Activated naive CD4-positive, alpha-beta T cell treated with anti-CD3 and anti-CD28 coated beads, Interleukin-2, amount 10 ng/mL, durations not matched to agents 7 days and 5 days (primary cell): Measurements from ENCODE around the gene SLC36A3.
"Not testable (repeated sequence)": the region's sequence is repeated elsewhere in the genome, so short reads cannot be mapped to it uniquely, and the experiment has no call there.

Experiments
- CTCF ChIA-PET: fragments of 350-600 bp; sonication (Branson Sonifier 250); formaldehyde crosslinking; loops from one replicate; lab custom pipeline; 2021; ENCODE audit warnings: antibody characterized with exemption; lab: Charles Lee
- DNase-seq: peaks from one replicate; pipeline ENCODE4 v3.0.0-alpha.2; 2020
- H3K27ac Mint-ChIP-seq: one replicate; pipeline ENCODE4 v1.8.0; 2021; ENCODE audit warnings: mild to moderate bottlenecking, moderate library complexity, mixed read lengths
- H3K27me3 Mint-ChIP-seq: one replicate; pipeline ENCODE4 v1.8.0; 2021; ENCODE audit warnings: mild to moderate bottlenecking, mixed read lengths
- H3K36me3 Mint-ChIP-seq: one replicate; pipeline ENCODE4 v1.8.0; 2021; ENCODE audit warnings: mixed read lengths
- H3K4me1 Mint-ChIP-seq: one replicate; pipeline ENCODE4 v1.8.0; 2021; ENCODE audit warnings: mixed read lengths
- H3K4me3 Mint-ChIP-seq: one replicate; pipeline ENCODE4 v1.8.0; 2021; ENCODE audit warnings: mild to moderate bottlenecking, moderate library complexity, mixed read lengths
- H3K9me3 Mint-ChIP-seq: one replicate; pipeline ENCODE4 v1.8.0; 2021; ENCODE audit warnings: mixed read lengths

Gene SLC36A3

GRCh38 chr5:151248651-151249050 is 54.9 kb downstream of the SLC36A3 start:
- no peak overlapping the region for H3K4me3 Mint-ChIP-seq
- no peaks in the 10 kb centered on the region for H3K9me3 Mint-ChIP-seq
- no peak for DNase-seq
- CTCF ChIA-PET, result no interaction called here
- H3K36me3 Mint-ChIP-seq, result no peaks in the 10 kb centered on the region
- H3K4me1 Mint-ChIP-seq, result peaks cover 45% of the 10 kb centered on the region
- H3K27ac Mint-ChIP-seq, result no peak overlapping the region
- H3K27me3 Mint-ChIP-seq, result no peaks in the 10 kb centered on the region

DNA sequence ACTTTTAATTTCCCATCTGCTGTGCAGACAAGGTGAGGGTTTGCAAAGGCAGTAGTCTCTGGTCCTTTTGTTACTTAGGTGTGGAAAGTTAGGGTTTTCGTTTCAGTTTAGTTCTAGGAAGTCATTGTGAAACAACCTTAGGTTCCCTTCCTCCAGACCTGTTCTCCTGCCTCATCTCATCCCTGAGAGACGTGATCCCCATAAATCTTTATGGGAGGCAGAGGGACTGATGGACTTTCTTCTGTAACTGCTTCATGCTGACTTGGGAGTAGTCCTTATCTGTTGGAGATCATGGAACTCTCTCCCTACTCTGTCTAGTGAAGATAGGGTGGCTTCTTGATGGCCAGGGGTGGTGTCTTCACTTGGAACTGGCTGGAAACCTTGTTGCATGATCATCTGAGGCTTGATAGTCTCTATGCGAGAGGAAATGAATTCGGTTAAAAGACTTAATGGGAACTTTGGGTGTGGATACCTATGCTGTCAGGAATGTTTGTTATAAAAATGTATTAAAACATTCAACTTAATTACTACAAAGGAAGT is 57.8 kb downstream of the SLC36A3 start:
- H3K4me1 Mint-ChIP-seq, result peaks cover 30% of the 10 kb centered on the region
- CTCF ChIA-PET, result no interaction called here

GRCh38 chr5:151244206-151244605 is 59.4 kb downstream of the SLC36A3 start:
- no peaks in the 10 kb centered on the region for H3K36me3 Mint-ChIP-seq
- H3K9me3 Mint-ChIP-seq, result no peaks in the 10 kb centered on the region
- CTCF ChIA-PET, result no interaction called here
- H3K4me1 Mint-ChIP-seq, result peaks cover 24% of the 10 kb centered on the region
- no peak for DNase-seq
- H3K4me3 Mint-ChIP-seq, result no peak overlapping the region
- H3K27me3 Mint-ChIP-seq, result no peaks in the 10 kb centered on the region
- no peak overlapping the region for H3K27ac Mint-ChIP-seq

More for the DNA sequence above, 57.8 kb downstream of the SLC36A3 start:
- no peaks in the 10 kb centered on the region for H3K27me3 Mint-ChIP-seq
- no peak overlapping the region for H3K4me3 Mint-ChIP-seq
- DNase-seq, result no peak
- H3K27ac Mint-ChIP-seq, result no peak overlapping the region
- no peaks in the 10 kb centered on the region for H3K9me3 Mint-ChIP-seq
- H3K36me3 Mint-ChIP-seq, result no peaks in the 10 kb centered on the region

- Mint-ChIP-seq H3K4me3 (no peak overlapping the region), H3K27ac (no peak overlapping the region), H3K36me3 (no peaks in the 10 kb centered on the region), H3K27me3 (no peaks in the 10 kb centered on the region), H3K9me3 (no peaks in the 10 kb centered on the region), H3K4me1 (peaks cover 25% of the 10 kb centered on the region)
- CTCF ChIA-PET, result no interaction called here
- DNase-seq, result no peak
Observed at GRCh38 chr5:151243564-151243963, 60.0 kb downstream of the SLC36A3 start.

DNA sequence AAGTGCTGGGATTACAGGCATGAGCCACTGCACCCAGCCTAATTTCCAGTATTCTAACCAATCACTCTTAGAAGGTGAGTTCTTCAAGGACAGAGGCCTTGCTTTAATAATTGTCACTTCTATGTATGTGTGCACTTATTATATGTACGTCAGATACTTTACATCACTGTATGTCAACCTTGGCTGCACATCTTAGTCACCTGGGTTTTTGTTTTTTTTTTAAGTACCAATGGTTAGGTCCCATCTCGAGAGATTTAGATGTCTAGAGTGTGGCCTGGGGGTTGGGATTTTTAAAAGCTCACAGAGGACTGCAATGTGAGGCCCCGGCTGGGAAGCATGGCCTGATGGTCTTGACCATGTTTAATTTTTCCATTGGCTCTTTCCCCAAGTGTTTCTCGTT is 60.4 kb downstream of the SLC36A3 start:
- Mint-ChIP-seq H3K27me3 (no peaks in the 10 kb centered on the region), H3K36me3 (no peaks in the 10 kb centered on the region), H3K4me3 (no peak overlapping the region), H3K27ac (no peak overlapping the region), H3K9me3 (no peaks in the 10 kb centered on the region), H3K4me1 (peaks cover 25% of the 10 kb centered on the region)
- no peak for DNase-seq
- CTCF ChIA-PET, result no interaction called here

- Mint-ChIP-seq H3K27me3 (no peaks in the 10 kb centered on the region), H3K36me3 (no peaks in the 10 kb centered on the region), H3K4me3 (no peak overlapping the region), H3K9me3 (no peaks in the 10 kb centered on the region), H3K27ac (no peak overlapping the region), H3K4me1 (peaks cover 25% of the 10 kb centered on the region)
- CTCF ChIA-PET, result interaction anchor here (0.6 to 4.0 kb wide), 5 partner anchors 18 to 572 kb away, joined by 3 to 27 read pairs (median 3); no protein-coding TSS in a partner anchor
- DNase-seq, result no peak
Observed at GRCh38 chr5:151240924-151241635, 62.5 kb downstream of the SLC36A3 start.

DNA sequence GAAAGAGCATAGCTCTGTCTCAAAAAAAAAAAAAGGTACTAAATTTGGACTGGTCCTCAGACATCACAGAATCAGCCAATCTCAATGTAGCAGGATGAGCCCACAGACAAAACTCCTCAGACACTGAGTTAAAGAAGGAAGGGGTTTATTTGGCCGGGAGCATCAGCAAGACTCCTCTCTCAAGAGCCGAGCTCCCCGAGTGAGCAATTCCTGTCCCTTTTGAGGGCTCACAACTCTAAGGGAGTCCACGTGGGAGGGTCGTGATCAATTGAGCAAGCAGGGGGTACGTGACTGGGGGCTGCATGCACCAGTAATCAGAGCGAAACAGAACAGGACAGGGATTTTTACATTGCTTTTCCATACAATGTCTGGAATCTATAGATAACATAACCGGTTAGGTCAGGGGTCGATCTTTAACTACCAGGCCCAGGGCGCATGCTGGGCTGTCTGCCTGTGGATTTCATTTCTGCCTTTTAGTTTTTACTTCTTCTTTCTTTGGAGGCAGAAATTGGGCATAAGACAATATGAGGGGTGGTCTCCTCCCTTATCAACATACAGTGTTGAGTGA is 63.2 kb downstream of the SLC36A3 start:
- not testable (repeated sequence) for H3K27me3 Mint-ChIP-seq, H3K4me3 Mint-ChIP-seq, H3K27ac Mint-ChIP-seq, H3K9me3 Mint-ChIP-seq, DNase-seq, H3K36me3 Mint-ChIP-seq
- H3K4me1 Mint-ChIP-seq, result peaks cover 22% of the 10 kb centered on the region
- CTCF ChIA-PET, result interaction anchor here (0.6 to 4.0 kb wide), 5 partner anchors 11 to 114 kb away, joined by 3 to 27 read pairs (median 4); partner anchors contain the start of gene CCDC69

DNA sequence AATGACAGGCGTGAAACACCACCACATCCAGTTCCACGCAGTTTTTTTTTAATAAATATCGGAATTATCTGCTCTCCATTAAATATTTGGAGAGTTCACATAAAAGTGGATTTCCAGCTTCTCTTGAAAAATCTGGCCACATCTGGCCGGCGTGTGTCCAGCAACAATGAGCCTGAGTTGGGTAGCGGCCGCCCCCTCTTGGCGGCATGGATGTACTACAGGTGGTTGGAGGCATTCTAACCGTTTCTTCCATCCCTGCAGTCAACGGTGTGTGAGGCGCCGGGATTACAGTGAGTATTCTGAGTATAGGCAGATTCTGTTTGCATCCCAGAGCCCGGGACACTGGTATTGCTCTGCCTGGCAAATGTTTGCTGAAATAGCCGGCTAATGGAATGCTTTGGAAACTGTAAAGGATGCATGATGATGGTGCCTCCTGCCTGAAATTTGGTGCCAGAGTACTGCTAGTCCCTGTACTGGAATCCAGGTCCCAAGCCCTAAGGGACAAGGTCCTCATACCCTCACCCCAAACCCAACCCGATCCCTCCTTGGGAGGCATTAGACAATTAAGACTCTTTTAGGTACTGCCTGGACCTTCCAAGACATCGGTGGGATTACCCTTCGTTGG is 64.2 kb downstream of the SLC36A3 start:
- H3K4me1 Mint-ChIP-seq, result peaks cover 30% of the 10 kb centered on the region
- CTCF ChIA-PET, result interaction anchor here (0.6 to 4.0 kb wide), 9 partner anchors 12 to 124 kb away, joined by 3 to 27 read pairs (median 5); partner anchors contain the start of gene CCDC69
- H3K9me3 Mint-ChIP-seq, result no peaks in the 10 kb centered on the region
- no peak overlapping the region for H3K27ac Mint-ChIP-seq
- peak; percentile 65 for DNase-seq
- no peaks in the 10 kb centered on the region for H3K27me3 Mint-ChIP-seq
- no peaks in the 10 kb centered on the region for H3K36me3 Mint-ChIP-seq
- no peak overlapping the region for H3K4me3 Mint-ChIP-seq

DNA sequence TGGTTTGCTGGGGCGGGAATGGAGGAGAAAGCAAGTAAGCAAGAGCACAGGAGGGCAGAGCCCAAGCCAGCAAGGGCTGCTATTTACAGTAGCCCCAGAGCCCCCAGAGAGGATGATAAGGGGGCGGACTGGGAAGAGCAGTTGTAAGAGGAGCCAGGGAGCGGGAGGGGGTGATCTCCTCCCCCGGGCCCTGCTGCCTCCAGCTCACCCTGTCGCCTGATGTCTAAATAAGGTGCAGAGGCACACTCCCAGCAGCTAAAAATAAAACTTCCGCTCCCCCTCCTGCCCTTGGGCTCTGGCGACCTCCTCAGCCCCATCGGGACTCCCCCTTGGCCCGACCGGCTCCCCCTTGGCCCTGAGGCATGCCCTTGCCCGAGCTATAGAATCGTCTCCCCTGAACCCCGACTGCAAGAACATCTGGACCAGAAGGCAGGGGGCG is 65.2 kb downstream of the SLC36A3 start:
- H3K9me3 Mint-ChIP-seq, result no peaks in the 10 kb centered on the region
- no peak overlapping the region for H3K27ac Mint-ChIP-seq
- H3K27me3 Mint-ChIP-seq, result no peaks in the 10 kb centered on the region
- no peak for DNase-seq
- peaks cover 25% of the 10 kb centered on the region for H3K4me1 Mint-ChIP-seq
- CTCF ChIA-PET, result interaction anchor here (0.7 to 4.0 kb wide), 10 partner anchors 13 to 123 kb away, joined by 3 to 27 read pairs (median 6); partner anchors contain the start of gene CCDC69
- no peak overlapping the region for H3K4me3 Mint-ChIP-seq
- H3K36me3 Mint-ChIP-seq, result no peaks in the 10 kb centered on the region

GRCh38 chr5:151237685-151238084 is 65.9 kb downstream of the SLC36A3 start:
- no peaks in the 10 kb centered on the region for H3K27me3 Mint-ChIP-seq
- H3K36me3 Mint-ChIP-seq, result no peaks in the 10 kb centered on the region
- H3K4me1 Mint-ChIP-seq, result peaks cover 25% of the 10 kb centered on the region
- H3K9me3 Mint-ChIP-seq, result no peaks in the 10 kb centered on the region
- CTCF ChIA-PET, result interaction anchor here (0.7 to 4.0 kb wide), 10 partner anchors 13 to 112 kb away, joined by 3 to 27 read pairs (median 6); no protein-coding TSS in a partner anchor
- no peak overlapping the region for H3K27ac Mint-ChIP-seq
- no peak for DNase-seq
- no peak overlapping the region for H3K4me3 Mint-ChIP-seq

DNA sequence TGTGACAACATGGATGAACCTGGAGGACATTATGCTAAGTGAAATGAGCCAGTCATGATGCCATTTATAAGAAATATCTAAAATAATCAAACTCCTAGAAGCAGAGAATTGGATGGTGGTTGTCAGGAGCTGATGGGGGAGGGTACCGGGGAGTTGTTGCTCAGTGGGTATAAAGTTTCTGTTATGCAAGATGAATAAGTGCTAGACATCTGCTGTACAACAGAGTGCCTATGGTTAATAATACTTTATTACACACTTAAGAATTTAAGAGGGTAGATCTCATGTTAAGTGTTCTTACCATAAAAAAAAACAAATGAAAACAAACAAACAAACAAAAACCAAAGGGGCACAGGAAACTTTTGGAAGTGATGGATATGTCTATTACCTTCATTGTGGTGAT is 66.7 kb downstream of the SLC36A3 start:
- Mint-ChIP-seq H3K27ac (no peak overlapping the region), H3K4me3 (no peak overlapping the region), H3K9me3 (no peaks in the 10 kb centered on the region), H3K4me1 (peaks cover 23% of the 10 kb centered on the region), H3K36me3 (no peaks in the 10 kb centered on the region), H3K27me3 (no peaks in the 10 kb centered on the region)
- CTCF ChIA-PET, result interaction anchor here (0.9 to 1.3 kb wide), 2 partner anchors 66 to 72 kb away, joined by 3 to 4 read pairs; no protein-coding TSS in a partner anchor
- DNase-seq, result no peak

DNA sequence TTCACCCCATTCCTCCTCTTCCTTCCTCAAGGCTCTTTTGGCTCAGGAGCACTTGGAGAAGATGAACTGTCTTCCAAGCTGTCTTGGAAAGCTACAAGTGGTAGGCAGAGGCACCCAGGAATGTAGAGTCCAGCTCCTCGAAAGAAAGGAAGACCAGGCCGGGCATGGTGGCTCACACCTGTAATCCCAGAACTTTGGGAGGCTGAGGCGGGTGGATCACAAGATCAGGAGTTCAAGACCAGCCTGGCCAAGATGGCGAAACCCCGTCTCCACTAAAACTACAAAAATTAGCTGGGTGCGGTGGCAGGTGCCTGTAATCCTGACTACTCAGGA is 68.4 kb downstream of the SLC36A3 start:
- H3K4me3 Mint-ChIP-seq, H3K9me3 Mint-ChIP-seq, DNase-seq, H3K36me3 Mint-ChIP-seq, H3K27me3 Mint-ChIP-seq, H3K27ac Mint-ChIP-seq: not testable (repeated sequence)
- H3K4me1 Mint-ChIP-seq, result peaks cover 20% of the 10 kb centered on the region
- CTCF ChIA-PET, result interaction anchor here (0.9 to 1.9 kb wide), 5 partner anchors 10 to 183 kb away, joined by 3 to 9 read pairs (median 3); partner anchors contain the start of gene CCDC69

GRCh38 chr5:151234476-151235238 is 68.9 kb downstream of the SLC36A3 start:
- CTCF ChIA-PET, result interaction anchor here (0.9 to 1.9 kb wide), 6 partner anchors 10 to 183 kb away, joined by 3 to 9 read pairs (median 4); partner anchors contain the start of gene CCDC69
- H3K27me3 Mint-ChIP-seq, result peaks cover 4% of the 10 kb centered on the region
- H3K27ac Mint-ChIP-seq, result no peak overlapping the region
- DNase-seq, result peak; percentile 44
- H3K4me3 Mint-ChIP-seq, result no peak overlapping the region
- H3K36me3 Mint-ChIP-seq, result no peaks in the 10 kb centered on the region
- no peaks in the 10 kb centered on the region for H3K9me3 Mint-ChIP-seq
- peaks cover 20% of the 10 kb centered on the region for H3K4me1 Mint-ChIP-seq
